ELF-1 (cell line): ENCODE results near the gene CAV1.
"Not testable (repeated sequence)": the region's sequence is repeated elsewhere in the genome, so short reads cannot be mapped to it uniquely, and the experiment has no call there.

Experiments
- DNase-seq: peaks from one replicate; pipeline ENCODE4 v3.0.0-alpha.2; 2016; ENCODE audit warnings: low read depth, low spot score

Gene CAV1, protein sequence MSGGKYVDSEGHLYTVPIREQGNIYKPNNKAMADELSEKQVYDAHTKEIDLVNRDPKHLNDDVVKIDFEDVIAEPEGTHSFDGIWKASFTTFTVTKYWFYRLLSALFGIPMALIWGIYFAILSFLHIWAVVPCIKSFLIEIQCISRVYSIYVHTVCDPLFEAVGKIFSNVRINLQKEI

DNA sequence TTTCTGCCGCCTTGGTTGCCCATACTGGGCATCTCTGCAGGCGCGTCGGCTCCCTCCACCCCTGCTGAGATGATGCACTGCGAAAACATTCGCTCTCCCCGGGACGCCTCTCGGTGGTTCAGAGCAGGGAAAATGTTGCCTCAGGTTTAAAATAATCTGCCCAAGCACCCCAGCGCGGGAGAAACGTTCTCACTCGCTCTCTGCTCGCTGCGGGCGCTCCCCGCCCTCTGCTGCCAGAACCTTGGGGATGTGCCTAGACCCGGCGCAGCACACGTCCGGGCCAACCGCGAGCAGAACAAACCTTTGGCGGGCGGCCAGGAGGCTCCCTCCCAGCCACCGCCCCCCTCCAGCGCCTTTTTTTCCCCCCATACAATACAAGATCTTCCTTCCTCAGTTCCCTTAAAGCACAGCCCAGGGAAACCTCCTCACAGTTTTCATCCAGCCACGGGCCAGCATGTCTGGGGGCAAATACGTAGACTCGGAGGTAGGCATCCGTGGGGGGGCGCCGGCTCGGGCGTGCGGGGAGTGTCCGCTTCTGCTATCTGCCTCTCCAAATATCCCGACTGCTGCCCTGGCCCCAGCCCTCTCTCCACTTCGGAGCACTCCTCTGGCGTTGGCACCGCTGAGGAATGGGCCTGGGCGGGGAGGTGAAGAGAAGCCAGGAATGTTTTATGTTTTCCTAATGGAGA lies at the start of gene CAV1:
CAV1 (plus strand) TSS at position 428 of the 689 bp plus-strand sequence; CDS start at position 455, 27 bp downstream.
- peak; percentile 81 for DNase-seq

DNA sequence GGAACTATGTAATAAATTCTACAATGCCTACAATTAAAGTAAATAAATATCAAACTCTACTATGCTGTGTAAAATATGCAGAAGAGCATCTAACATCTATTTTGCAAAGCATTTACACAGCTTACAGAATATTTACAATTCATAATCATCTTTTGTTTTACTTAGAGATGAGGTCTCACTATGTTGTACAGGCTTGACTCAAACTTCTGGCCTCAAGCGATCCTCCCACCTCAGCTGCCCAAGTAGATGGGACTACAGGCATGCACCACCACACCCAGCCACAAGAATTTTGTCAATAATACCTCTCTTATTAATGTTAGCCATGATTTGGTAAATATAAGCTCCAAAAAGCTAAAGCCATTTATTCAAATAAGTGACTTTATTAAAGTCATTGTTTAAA lies 47.2 kb upstream of the CAV1 start:
- no peak for DNase-seq

DNA sequence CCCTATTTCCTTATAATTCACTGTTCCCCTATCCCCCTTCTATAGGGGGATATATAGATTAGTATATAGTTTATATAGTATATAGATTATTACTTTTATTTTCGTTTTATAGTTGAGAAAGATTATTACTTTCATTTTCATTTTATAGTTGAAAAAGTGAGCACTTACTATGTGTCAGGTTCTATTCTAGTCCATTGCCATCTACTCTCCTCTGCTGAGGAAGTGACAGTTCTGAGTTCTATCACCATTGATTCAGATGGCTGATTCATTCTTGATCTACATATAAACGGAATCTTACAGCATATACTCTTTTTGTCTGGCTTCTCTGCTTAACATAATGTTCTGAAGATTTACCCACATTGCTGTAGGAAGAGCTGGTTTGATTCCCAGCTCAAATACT lies 46.0 kb upstream of the CAV1 start:
- no peak for DNase-seq

DNA sequence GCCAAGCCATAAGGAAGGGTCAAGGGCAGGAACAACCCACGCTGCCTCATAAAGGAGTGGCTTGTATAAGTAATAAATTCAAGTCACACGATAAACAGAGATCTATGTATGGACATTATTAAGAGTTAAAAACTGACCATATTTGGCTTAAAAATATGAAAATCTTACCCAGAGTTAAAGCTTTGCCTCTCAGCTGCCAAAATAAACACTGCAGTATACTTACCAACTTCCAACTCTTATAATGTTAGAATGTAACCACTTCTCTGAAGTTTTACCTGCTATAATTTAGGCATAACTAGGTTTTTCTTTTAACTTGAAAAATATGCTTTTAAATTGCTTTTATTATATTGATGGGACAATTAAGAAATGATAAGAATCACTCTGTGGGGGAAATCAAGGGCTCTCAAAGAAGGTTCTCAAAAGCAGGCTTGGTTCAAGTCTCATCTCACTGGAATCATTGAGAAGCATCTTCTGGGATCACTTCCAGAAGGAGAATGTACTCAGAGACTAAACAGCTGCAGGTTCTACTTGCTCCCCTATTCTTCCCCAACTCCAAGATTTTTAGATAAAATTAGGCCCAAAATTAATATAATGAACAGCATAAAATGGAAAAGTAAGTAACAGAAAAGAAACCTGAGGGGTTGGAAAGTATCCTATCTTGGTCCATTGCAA lies 41.4 kb upstream of the CAV1 start:
- DNase-seq: no peak

DNA sequence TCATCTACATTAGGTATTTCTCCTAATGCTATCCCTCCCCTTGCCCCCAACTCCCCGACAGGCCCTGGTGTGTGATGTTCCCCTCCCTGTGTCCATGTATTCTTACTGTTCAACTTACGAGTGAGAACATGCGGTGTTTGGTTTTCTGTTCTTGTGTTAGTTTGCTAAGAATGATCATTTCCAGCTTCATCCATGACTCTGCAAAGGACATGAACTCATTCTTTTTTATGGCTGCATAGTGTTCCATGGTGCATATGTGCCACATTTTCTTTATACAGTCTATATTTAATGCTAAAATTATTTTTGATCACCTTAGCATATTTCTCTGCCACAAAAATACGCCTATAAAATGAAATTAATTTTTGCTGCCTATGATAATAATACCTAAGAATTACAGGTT lies 40.4 kb upstream of the CAV1 start:
- DNase-seq: not testable (repeated sequence)

DNA sequence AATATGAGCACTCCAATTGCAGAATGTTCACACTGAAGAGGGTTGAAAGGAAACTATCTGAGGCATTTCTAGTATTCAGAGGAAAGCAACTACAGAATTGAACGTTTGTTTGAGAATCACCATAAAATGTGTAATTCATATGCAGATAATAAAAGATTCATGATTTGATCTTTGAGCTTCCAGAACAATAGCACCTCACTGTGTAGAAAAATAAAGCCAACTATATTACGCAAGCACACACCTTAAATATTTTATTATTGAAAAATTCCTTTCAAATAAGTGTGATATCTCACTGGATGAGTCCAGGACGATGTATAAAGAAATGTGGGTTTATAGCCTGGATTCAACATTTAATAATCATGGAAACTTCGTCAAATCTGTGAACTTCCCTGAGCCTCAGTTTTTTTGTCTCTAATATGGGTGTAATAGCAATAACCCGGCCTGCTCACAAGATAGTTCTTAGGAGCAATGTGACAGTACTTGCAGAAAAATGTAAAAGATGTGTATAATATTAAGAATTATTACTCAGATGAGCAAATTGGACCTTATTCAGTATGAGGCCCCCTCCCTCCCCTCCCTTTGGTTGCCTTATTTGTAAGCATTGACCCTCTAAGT lies 36.8 kb upstream of the CAV1 start:
- DNase-seq: no peak

DNA sequence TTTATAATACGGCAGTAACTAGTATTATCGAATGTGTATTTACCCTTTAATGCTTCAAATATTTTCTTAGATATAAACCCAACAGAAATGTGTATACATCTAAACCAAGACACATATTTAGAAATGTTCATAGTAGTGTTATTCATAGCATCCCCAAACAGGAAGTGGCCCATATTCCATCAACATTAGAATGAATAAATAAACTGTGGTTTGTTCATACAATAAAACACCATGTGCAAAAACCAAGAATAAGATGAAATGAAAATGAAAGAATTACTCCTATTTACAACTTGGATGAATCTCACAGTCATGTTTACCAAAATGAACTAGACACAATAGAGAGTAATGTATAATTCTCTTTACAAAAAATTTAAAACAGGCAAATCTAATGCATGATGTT lies 34.5 kb upstream of the CAV1 start:
- DNase-seq: no peak

DNA sequence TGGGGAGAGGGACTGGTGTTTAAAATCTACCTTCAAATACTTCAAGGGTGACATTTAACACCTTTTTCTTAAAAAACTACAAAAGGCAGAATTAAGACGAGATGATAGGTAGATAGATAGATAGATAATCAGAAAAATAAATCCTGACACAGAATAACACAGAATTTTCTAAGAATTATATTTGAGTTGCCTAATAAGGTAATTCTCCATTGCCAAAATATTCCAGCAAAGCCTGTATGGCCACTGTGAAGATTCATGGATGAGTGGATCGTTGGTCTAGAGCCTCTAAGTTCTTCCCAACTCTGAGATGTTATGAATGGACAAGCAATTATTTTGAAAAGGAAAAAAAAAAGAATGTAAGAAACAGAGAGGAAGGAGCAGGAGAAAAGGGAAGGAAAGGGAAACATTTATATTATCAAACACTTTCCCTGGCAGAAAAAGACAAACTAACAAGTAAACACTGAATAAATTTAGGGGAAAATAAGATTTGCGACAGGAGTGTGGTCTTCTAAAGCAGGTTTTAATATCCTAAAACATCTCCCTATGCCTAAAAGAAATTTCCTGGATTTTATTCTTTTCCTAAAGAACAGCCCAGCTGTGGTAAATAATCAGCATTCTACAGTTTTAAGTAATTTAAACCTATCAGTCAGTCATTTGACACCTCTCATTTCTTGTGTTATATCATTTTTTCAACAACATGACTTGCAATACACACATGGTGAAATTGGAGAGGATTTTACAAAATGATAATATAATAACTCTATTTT lies 32.8 kb upstream of the CAV1 start:
- DNase-seq: no peak

DNA sequence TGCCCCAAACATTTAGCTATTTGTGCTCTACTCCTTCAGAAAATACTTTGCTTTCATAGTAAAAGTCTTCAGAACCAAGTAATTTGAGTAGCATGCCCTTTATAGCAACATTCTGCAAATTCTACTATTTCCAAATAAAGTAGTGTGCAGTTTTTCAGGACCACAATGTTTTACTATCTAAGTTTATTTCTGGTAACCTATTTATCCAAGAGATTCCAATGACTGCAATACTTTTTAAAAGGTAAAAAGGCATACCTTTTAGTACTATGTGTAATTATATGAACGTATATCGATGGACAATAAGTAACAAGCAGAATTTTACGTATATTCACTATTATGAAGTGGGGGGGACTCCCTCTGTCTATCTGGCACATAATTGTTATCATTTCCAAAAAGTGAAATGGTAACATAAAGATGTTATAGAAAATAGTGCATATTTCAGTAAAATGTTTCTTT lies 32.2 kb upstream of the CAV1 start:
- DNase-seq: no peak

DNA sequence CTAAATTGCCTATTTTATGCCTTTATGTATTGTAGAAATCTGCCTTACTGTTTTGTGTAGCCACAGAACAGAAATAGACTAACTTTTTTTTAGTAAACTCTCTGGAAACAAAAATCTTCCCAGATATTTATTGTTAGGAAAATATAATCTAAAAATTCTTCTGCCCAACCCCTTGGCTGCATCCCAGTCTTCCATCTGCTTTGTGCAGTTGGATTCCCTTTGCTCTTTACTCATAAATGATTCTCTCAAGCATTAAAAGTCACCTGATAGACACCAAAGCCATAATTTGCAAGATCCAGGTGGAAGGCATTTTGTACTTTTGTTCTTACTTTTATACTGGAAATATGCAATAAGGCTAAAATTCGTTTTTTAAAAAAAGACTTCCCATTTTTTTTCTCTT lies 31.4 kb upstream of the CAV1 start:
- no peak for DNase-seq

DNA sequence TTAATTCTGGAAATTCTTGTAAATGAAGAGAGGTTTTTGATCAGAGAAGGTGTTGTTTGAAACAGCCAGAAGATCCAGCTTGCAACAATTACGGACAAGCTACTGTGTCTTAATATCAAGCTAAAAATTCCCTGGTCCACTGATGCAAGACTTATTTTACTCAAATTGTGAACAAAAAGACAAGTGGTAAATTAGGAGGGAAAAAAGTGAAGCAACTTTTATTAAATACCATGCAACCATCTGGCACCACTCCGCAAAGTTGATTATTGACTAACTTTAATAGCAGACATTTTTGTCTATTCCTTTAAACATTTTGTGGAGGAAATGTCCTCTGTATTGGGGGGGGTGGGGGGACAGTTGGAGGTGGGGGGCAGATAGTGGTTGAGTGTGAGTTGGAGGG lies 30.4 kb upstream of the CAV1 start:
- no peak for DNase-seq

DNA sequence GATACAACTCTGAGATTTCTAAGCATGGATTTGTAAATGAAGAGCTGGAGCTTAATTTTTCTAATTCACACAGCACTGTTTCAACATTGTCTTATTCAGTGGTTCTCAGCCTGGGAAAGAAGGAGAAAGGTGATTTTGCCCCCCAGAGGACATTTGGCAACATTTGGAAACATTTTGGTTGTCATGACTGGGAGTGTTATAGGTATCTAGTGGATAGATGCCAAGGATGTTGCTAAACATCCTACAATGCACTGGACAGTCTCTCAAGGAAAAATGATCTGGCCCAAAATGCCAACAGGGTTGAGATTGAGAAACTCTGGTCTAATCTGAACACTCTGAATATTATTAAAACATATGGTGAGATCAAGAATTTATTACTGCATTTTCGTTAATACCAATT lies 29.1 kb upstream of the CAV1 start:
- DNase-seq: no peak

DNA sequence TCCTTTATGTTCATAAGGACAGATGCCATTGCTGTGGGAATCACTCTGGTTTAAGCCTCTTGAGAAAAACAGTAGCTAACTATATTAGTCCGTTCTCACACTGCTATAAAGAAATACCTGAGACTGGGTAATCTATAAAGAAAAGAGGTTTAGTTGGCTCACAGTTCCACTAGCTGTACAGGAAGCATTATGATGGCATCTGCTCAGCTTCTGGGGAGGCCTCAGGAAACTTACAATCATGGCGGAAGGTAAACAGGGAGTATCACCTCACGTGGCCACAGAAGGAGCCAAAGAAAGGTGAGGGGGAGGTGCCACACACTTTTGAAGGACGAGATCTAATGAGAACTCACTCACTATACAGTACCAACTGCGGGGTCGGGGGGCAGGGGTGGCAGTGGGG lies 28.2 kb upstream of the CAV1 start:
- DNase-seq: no peak

DNA sequence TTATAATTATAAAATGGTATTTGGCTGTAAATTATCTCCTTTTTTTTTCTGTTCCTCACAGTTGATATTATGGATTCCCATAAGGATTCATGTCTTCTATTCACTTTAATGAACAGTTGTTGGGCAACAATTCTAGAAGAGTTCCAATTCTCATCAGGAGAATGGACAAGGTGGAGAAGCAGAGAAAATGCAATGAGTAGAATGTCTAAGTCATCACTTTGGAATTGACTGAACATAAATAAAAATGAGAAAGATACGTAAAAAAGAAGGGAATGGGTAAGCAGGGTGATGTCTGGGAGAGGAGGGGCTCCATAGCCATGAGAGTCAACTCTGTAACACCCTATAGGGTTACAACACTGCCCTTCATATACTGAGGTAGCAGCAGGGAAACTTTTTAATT lies 27.1 kb upstream of the CAV1 start:
- DNase-seq: no peak

DNA sequence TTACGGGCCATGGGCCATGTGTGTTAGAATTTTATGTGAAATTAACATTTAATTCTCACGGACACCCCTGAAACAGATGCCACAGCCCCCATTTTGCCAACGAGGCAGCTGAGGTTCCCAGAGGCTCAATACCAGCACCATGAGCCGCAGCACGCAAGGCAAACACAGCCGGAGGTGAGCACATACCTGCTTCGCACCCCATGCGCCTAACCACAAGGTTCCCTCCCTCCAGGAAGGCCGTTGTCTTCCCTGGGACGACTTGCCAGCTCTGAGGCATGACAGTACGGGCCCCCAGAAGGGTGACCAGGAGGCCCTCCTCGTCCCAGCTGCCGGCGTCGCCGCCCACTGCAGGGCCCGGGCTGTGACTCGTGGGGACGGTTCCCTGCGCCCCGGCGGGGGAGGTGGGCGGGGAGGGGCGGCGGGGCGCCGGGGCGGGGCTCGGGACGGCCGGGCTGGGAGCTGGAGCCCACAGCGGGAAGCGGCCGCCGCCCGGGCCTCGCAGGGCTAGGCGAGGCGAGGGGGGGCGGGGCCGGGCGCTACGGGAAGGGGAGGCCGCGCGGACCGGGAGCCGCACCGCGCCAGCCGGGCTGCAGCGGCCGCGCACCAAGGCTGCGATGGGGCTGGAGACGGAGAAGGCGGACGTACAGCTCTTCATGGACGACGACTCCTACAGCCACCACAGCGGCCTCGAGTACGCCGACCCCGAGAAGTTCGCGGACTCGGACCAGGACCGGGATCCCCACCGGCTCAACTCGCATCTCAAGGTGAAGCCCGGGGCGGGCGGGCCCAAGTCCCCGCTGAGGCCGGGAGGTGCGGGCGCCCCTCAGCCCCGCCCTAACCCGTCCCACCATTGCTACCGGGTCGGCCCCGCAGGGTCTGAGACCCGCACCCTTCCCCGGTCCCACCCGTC lies 25.4 kb upstream of the CAV1 start, which contains the start of gene CAV2:
CAV2 (plus strand) TSS at position 571 of the 910 bp plus-strand sequence; CDS start at position 615, 44 bp downstream.
- peak; percentile 53 for DNase-seq

DNA sequence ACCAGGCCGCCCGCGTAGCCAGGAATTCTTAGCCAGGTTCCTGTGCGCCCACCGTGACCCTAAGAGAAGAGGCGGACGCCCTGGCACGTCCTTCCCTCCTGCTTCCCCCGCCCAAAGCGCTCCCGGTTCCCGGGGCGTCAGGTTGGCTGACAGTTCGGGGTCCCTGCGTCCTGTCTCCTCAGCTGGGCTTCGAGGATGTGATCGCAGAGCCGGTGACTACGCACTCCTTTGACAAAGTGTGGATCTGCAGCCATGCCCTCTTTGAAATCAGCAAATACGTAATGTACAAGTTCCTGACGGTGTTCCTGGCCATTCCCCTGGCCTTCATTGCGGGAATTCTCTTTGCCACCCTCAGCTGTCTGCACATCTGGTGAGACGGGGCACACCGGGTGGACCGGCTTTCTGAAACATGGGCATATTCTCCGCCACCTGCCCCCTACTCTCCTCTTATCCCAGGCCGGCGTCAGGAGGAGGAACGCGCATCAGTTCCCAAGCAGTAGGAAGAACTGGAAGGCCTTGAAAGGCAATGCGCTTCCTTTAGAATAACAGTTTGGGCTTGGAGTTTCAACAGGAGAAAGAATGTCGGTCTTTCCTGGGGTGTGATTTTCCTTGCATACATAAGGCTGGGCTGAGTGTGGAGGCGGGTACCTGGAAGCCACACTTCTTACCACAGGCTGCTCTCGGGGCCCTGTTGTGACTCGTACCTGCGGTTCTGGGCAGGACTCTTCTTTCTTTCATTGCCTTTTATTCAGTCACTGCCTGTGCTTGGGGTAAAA lies 24.6 kb upstream of the CAV1 start:
- DNase-seq: peak; percentile 56

DNA sequence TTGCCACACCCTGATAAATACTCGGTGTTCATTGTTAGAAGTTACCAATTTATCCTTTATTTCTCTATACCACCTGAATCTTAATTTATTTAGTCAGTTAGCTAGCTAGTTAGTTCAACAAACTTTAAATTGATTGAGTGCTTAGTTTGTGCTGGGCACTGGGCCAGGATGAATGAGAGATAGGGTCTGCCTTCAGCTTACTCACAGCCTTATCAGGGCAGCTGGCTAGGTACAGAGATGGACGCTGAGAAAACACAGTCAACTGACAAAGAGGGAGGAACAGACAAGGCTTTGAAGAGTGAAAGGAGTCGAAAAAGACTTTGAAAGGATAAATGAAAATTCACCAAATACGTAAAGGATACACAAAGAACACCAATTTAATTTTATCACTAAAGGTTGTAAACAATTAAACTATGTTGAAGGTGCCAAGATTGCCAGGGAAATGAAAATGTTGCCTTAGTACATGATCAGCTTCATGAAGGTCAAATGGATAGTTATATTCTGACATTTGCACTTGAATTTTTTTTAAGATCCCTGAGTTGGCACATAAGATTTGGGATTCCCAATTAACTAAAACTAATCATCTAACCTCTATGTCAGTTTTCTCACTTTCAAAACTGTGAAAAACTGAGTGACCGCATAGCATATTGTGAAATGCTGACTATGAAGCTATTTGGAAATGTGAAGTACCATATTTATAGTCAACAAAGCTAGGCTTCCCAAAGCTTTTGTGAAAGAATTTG lies 23.2 kb upstream of the CAV1 start:
- no peak for DNase-seq

DNA sequence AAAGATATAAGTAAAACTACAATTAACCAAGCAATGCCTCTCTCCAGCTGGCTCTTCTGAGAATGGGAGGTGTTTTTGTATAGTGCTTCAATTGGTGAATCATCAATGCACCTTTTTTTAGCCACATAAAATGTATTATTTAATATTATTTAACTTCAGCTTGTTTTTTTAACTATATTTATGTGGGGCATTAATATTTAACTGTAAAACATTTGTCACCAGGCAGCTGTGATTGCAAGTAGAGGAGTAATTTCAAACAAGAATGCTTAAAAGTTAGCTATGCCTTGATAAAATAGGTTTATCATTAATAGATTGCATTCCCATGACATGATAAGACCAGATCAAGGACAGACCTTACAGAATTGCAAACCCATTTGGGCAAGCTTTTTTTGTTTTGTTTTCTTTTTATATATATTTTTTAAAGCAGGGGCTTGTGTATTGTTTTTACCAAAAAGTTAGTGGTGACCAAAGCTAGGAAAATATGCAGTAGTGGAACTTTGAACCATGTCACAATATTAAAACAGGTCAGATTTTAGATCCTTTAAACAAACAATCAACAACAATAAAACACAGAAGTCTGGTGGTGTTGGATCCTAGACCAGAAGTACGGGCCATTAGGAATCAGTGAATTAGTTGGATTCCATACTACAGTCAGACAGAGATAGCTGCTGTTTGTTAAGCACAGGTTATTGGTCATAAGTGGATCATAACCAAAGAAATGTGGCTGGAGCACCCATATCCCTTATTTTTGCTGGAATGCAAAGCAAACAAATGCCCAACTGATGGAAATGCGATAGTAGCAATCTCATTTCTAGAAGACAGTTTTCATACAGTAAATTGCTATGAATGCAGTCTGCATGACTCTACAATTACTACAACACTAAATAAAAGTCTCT lies 22.4 kb upstream of the CAV1 start:
- DNase-seq: no peak
